Stimulated activated CD4-positive, alpha-beta T cell treated with anti-CD3 and anti-CD28 coated beads, Interleukin-1b, Interleukin-23, amount 100 ng/mL, for 1 hour (primary cell): ENCODE data around the gene EYA4.
"Not testable (repeated sequence)": the region's sequence is repeated elsewhere in the genome, so short reads cannot be mapped to it uniquely, and the experiment has no call there.

Source experiments
- DNase-seq, 2 donors: peaks; one replicate each; pipeline ENCODE4 v3.0.0-alpha.2; 2020; ENCODE audit warnings: low read depth in 2 of 2

The EYA4 gene

DNA sequence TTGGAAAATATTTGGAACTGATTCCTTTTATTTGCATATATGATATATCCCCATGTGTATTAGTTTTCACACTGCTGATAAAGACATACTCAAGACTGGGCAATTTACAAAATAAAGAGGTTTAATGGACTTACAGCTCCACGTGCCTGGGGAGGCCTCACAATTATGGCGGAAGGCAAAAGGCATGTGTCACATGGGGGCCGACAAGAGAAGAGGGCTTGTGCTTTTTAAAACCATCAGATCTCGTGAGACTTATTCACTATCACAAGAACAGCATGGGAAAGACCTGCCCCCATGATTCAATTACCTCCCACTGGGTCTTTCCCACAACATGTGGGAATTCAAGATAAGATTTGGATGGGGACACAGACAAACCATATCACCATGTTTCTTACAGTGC lies 156.4 kb downstream of the EYA4 start:
- not testable (repeated sequence) for DNase-seq

- DNase-seq: no peak
Measured at GRCh38 chr6:133399426-133399825, 158.3 kb downstream of the EYA4 start.

- DNase-seq: no peak
Measured at GRCh38 chr6:133404151-133404550, 163.0 kb downstream of the EYA4 start.

DNA sequence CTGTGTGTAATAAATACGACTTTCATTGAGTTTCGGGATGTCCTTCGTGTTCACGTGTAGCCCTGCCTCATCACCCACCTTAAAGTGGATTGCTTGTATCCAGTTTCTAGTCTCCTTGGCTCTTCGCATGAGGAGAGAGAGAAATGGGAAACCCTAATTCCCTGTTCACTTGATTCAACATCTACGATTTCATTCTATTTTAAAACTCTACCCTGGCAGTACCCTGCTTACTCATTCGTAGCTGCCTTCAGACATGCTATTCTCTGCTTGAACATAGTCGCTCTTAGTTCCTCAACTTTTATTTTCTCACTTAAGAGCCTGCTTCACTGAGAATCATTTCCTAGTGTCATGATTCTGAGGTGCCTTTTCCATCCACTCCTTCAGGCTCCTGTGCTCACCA lies 163.6 kb downstream of the EYA4 start:
- no peak for DNase-seq

- no peak for DNase-seq
Measured at GRCh38 chr6:133407320-133408100, 166.4 kb downstream of the EYA4 start.

GRCh38 chr6:133408132-133408531 lies 167.0 kb downstream of the EYA4 start:
- DNase-seq: no peak

- no peak for DNase-seq
Measured at GRCh38 chr6:133408543-133408942, 167.4 kb downstream of the EYA4 start.

DNA sequence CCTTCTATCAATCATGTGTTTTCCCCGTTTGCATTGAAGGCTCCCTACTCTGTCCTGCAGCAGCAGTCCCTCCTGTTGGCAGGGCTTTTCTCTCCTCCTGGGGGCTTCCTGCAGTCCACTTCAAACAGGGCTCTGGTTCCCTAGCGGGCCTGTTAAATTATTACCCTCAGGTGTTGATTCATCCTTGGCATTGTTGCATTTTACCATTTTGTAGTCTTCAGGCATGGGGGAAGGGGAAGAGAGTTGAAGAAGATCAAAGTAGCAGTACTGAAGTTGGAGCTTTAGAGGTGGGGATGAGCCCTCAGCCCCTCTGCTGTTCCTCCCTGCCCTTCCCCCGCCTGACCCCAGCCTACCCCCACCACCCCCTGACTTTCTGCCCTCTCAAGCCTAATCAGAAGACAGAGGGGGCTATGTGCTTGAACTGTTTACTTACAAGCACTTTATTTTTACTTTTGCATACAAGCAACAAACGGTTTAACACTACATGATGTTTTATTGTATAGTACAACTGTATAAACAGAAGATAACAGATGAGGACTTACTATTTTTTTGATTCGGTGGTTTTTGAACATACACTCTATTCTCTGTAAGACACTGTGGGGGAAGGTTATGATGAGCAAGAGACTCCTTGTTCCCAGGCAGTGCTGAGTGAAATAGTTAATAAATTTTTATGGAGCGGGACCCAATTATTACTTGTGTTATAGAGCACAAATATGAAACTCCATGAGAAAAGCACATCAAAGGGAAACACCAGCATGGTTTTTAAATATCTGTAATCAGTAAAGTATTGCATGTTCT lies 169.7 kb downstream of the EYA4 start:
- no peak for DNase-seq

DNA sequence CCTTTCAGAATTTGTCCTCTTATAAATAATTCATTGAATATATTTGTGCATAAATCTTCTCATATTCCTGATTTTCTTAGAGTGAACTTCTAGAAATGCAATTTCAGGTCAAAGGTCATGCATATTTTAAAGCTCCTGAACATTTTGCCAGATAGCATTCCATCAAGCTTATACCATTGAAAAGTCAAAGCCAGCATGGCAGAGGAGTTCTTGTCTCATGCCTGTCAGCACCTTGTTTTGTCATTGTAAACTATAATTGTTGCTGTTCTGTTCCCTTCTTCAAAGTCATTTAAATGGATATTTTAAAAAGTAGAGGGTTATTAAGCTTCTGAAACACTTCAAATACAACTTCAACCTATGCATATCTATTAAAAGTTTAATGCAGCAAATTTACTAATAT lies 170.6 kb downstream of the EYA4 start:
- no peak for DNase-seq

- no peak for DNase-seq
Measured at GRCh38 chr6:133415262-133415661, 174.1 kb downstream of the EYA4 start.

DNA sequence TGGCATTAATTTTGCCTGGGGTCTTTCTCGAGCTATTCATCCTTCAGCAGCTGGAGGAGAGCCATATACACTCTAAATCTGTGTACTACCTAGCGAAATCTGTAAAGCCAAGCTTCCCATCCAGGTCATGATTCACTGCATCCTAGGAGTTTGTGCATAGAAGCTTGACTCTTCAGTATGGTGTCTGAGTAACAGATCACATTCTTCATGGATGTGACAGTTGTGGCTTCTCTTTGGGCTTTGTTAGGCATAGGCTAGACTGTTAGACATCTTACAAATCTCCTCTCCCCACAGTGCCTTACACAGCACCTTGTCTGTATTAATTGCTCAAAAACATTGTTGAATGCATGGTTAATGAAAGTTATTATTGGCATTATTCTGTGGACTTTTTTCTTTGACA lies 177.0 kb downstream of the EYA4 start:
- no peak for DNase-seq

- DNase-seq: no peak
Measured at GRCh38 chr6:133423242-133423641, 182.1 kb downstream of the EYA4 start.

DNA sequence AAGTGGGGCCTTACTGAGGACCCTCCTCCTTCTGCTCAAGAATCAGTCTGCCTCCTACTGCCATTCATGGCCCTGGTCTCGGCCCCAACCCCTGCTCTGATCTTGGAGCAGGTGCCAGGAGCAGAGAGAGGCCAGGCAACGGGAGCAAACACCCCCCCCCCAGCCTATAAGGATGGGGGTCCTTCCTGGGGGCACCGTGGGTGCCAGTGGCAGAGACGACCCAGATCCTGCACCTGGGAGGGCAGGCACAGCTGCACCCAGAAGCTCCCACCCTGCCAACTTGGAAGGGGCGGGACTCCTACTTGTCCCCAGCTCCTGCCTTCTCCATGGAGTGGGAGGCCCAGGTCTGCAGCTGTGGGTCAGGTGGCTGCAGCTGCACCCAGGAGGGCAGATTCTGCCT lies 183.2 kb downstream of the EYA4 start:
- no peak for DNase-seq

DNA sequence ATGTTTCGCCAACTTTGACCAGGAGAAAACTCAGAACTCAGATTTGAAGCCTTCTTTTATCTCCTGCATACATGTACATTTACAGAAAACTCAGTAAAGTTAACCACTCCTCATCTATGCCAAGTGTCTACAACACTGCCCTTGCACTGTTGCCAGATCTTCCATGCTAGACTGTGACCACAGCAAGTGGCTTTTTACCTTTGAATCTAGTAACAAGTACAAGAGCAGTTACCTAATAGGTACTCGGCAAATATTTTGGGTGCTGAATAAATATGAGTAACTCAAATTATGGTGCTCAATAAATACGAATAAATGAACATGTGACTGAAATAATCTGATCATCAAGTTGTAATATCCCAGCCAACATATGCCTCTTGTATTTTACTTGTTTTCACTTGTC lies 184.9 kb downstream of the EYA4 start:
- no peak for DNase-seq

- DNase-seq: no peak
Measured at GRCh38 chr6:133428295-133428694, 187.1 kb downstream of the EYA4 start.

DNA sequence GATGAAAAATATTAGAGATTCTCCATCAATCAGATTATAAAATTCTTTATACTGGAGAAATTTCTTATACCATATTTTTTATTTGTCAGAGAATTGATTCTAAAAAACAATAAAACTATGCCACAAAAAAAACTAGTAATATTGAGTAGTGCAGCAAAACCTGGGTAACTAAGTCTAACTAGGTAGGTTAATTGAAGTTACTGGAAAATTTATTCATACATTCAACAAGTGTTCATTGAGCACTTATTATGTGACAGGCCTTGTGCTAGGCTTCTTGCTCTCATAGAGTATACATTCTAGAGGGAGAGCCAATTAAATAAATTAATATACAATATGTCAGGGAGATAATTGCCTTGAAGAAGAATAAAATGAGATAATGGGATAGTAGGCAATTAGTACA lies 189.4 kb downstream of the EYA4 start:
- no peak for DNase-seq

DNA sequence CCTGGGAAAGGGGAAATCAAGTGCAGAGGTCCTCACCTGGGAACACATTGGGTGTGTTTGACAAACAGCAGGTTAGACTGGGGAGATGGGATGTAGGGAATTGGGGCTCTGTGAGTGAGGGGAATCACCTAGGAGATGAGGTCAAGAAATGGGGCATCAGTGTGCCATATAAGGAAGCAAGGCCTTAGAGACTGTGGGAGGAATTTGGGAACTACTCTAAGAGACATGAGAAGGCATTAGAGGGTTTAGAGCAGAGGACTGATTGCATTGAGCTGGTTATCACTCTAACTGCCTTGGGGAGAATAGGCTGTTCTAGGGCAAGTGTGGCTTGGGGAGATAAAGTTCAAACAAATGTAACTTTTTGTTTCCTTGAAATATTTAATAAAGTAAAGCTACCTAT lies 189.9 kb downstream of the EYA4 start:
- DNase-seq: no peak

GRCh38 chr6:133432021-133432989 lies 191.1 kb downstream of the EYA4 start:
- DNase-seq: no peak

DNA sequence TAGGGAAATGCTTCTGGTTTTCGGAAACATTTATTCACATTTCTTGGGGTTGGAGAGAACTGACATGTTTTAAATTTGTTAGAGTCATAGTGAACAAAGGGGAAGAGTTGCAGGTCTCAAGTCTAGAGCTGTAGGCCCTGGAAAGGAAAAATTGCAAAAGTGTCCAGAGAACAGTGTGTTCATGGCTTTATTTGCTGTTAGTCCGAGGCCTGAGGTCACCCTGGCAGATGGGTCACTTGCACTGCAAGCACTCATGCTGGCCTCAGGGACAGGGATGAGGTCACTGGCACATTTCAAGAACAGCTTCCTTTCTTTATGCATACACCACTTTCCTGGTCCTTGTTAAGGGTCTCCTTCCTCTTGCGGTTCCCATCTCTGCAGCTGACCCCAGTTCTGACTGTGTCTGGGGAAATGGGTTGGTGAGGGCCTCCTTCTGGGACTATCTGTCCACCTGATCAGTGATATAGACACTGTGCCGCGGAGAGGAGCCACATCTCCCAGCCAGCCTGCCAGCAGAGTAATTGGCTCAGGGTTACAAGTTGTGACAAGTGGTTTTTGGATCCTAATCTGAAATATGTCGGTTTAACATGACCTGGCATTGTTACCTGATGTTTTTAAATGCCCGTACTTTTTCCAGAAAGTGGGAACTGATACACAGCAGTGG lies 194.0 kb downstream of the EYA4 start:
- no peak for DNase-seq

DNA sequence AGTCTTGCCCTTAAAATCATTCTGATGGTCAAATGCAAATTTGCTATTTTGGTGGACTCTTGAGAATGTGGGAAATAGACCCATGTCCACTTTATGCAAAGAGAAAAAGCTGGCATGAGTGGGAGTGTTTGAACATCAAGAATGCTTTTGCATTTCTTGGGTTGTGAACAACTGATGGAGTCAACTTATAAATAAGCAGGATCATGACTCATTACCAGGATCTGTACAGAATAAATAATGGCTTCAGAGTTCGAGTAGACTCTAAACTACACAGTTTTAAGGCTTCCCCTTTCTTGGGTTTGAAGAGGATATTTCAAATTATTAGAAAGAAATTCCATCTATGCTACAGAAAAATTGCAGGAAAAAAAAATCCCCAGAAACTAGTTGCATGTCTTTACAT lies 195.5 kb downstream of the EYA4 start:
- no peak for DNase-seq

GRCh38 chr6:133441491-133441890 lies 200.3 kb downstream of the EYA4 start:
- DNase-seq: no peak

GRCh38 chr6:133446789-133447188 lies 205.6 kb downstream of the EYA4 start:
- no peak for DNase-seq
